Activated CD8-positive, alpha-beta memory T cell treated with anti-CD3 and anti-CD28 coated beads, Interleukin-2, amount 50 U/mL, for 4 hours (primary cell): ENCODE data around the gene UBL7.
"Not testable (repeated sequence)": the region's sequence is repeated elsewhere in the genome, so short reads cannot be mapped to it uniquely, and the experiment has no call there.

Experiments used
- DNase-seq: peaks from one replicate; pipeline ENCODE4 v3.0.0-alpha.2; 2020

Gene UBL7

GRCh38 chr15:74460871-74461846 is at the start of gene UBL7:
Gene UBL7, minus strand, starts transcription at chr15:74461160. Its CDS starts 2,293 bp downstream, at chr15:74458867.
- DNase-seq = peak; percentile 96

- DNase-seq = no peak
These were observed 45.5 kb upstream of the UBL7 start for GRCh38 chr15:74506515-74506840.

- DNase-seq = no peak
These were observed 45.0 kb upstream of the UBL7 start for GRCh38 chr15:74505837-74506514.

- DNase-seq = no peak
These were observed 43.9 kb upstream of the UBL7 start for GRCh38 chr15:74504836-74505235.

GRCh38 chr15:74504418-74504817 is 43.5 kb upstream of the UBL7 start:
- DNase-seq = no peak

GRCh38 chr15:74502301-74502700 is 41.3 kb upstream of the UBL7 start:
- no peak for DNase-seq

GRCh38 chr15:74500401-74500800 is 39.4 kb upstream of the UBL7 start:
- DNase-seq = no peak

- no peak for DNase-seq
These were observed 38.4 kb upstream of the UBL7 start for GRCh38 chr15:74499366-74499765.

- DNase-seq = no peak
These were observed 36.6 kb upstream of the UBL7 start for GRCh38 chr15:74497584-74497983.

- no peak for DNase-seq
These were observed 35.7 kb upstream of the UBL7 start for GRCh38 chr15:74496648-74497047.

GRCh38 chr15:74490339-74490689 is 29.4 kb upstream of the UBL7 start:
- no peak for DNase-seq

GRCh38 chr15:74489518-74490338 is 28.8 kb upstream of the UBL7 start:
- DNase-seq = peak; percentile 84

- no peak for DNase-seq
These were observed 27.8 kb upstream of the UBL7 start for GRCh38 chr15:74488776-74489175.

GRCh38 chr15:74482661-74483060 is 21.7 kb upstream of the UBL7 start:
- DNase-seq = no peak

GRCh38 chr15:74480364-74480763 is 19.4 kb upstream of the UBL7 start:
- not testable (repeated sequence) for DNase-seq

- not testable (repeated sequence) for DNase-seq
These were observed 10.7 kb upstream of the UBL7 start for GRCh38 chr15:74471621-74472020.

GRCh38 chr15:74470631-74471395 is 9.9 kb upstream of the UBL7 start:
- DNase-seq = no peak

- DNase-seq = no peak
These were observed 7.5 kb upstream of the UBL7 start for GRCh38 chr15:74468341-74469032.

- no peak for DNase-seq
These were observed 5.6 kb upstream of the UBL7 start for GRCh38 chr15:74466570-74466969.

- DNase-seq = no peak
These were observed 3.9 kb upstream of the UBL7 start for GRCh38 chr15:74464897-74465296.

- no peak for DNase-seq
These were observed 3.3 kb upstream of the UBL7 start for GRCh38 chr15:74464216-74464615.

- DNase-seq = no peak
These were observed 2.7 kb upstream of the UBL7 start for GRCh38 chr15:74463634-74464033.
